K562 (cell line): ENCODE measurements around the gene RPS4Y1. TPM values are rescaled to one million over a fixed set of nuclear protein-coding genes. Genes with fewer than 3 reads are reported as not detected.

Experiments
- ATAC-seq: fragments of 200-7000 bp; cut with Tn5 transposase; 3 replicates; pipeline ENCODE4 v1.9.1; 2020; ENCODE audit warnings: moderate library complexity
- BruUV-seq: library from RNA; stranded (reverse); fragments of 400-500 nt; replicated peaks from 2 replicates; lab custom pipeline; 2021; lab: Mats Ljungman, UMichigan
- CTCF ChIA-PET: fragments of 300-600 bp; formaldehyde crosslinking; extraction: SDS; loops from one replicate; lab custom pipeline; 2021; ENCODE audit warnings: low intra/inter-chr PET ratio; lab: Yijun Ruan, JAX
- POLR2A ChIA-PET: fragments of 300-600, 350-650 bp; sonication (Branson Sonifier 250); formaldehyde crosslinking; extraction: SDS; loops from one replicate; lab custom pipeline; 2021; ENCODE audit warnings: antibody characterized with exemption, inconsistent platforms; lab: Yijun Ruan, JAX
- DNase-seq, 4 experiments: peaks; one replicate each; pipeline versions ENCODE4 v3.0.0 to v3.0.0-alpha.2; 2011 to 2018; ENCODE audit warnings: low spot score in 3 of 4, mixed read lengths in 3 of 4; ENCODE audit errors: extremely low read depth in 1 of 4
- FAIRE-seq: peaks from 2 replicates; lab custom pipeline; 2011; peaks lifted over from hg19 to GRCh38; lab: Jason Lieb, UNC
- H2AFZ ChIP-seq: 2 replicates; pipeline ENCODE4 v1.6.0; 2011; ENCODE audit warnings: low read depth, low read length, control low read depth, inconsistent platforms
- H3K27ac ChIP-seq: fragments of 200-600 bp; 3 replicates; pipeline ENCODE4 v1.8.0; 2011; ENCODE audit warnings: low read depth, mild to moderate bottlenecking, control low read depth, inconsistent platforms, low read length, moderate library complexity, mixed read lengths; ENCODE audit errors: extremely low read depth
- H3K27me3 ChIP-seq, 2 experiments: fragments of 300-600 bp in 1 of 2; 2 replicates in 1 of 2; 3 replicates in 1 of 2; pipeline versions ENCODE4 v1.6.0 to v1.8.0; 2011; ENCODE audit warnings: inconsistent platforms in 2 of 2, low read length in 2 of 2, mild to moderate bottlenecking in 1 of 2, mixed read lengths in 1 of 2, moderate library complexity in 1 of 2; ENCODE audit not compliant: control insufficient read depth in 2 of 2, insufficient read depth in 2 of 2
- H3K36me3 ChIP-seq: fragments of 300-600 bp; 3 replicates; pipeline ENCODE4 v1.8.0; 2011; ENCODE audit warnings: mild to moderate bottlenecking, low read length, inconsistent platforms; ENCODE audit not compliant: control insufficient read depth, insufficient read depth
- H3K4me1 ChIP-seq, 2 experiments: fragments of 200-600 bp in 1 of 2; replicated peaks in 1 of 2; 2 replicates in 1 of 2; 3 replicates in 1 of 2; pipeline versions ENCODE4 v1.5.1 to v1.8.0; 2011; ENCODE audit warnings: inconsistent platforms in 2 of 2, low read length in 2 of 2, mild to moderate bottlenecking in 1 of 2, mixed read lengths in 1 of 2, moderate library complexity in 1 of 2; ENCODE audit not compliant: control insufficient read depth in 2 of 2, insufficient read depth in 2 of 2
- H3K4me2 ChIP-seq: 2 replicates; pipeline ENCODE4 v1.6.1; 2011; ENCODE audit warnings: low read length, control low read depth, inconsistent platforms, mixed read lengths; ENCODE audit not compliant: insufficient read depth
- H3K4me3 ChIP-seq: fragments of 200-600 bp; sonication (generic), shearing (Covaris generic); 2 replicates; pipeline ENCODE4 v1.5.1; 2016; ENCODE audit warnings: control low read depth, inconsistent platforms
- H3K79me2 ChIP-seq: fragments of 200-600 bp; 3 replicates; pipeline ENCODE4 v1.8.0; 2011; ENCODE audit warnings: low read length, inconsistent platforms; ENCODE audit not compliant: control insufficient read depth, insufficient read depth
- H3K9ac ChIP-seq, 2 experiments: 2 replicates each; pipeline versions ENCODE4 v1.6.0 to v1.6.1; 2011; ENCODE audit warnings: low read depth in 2 of 2, low read length in 2 of 2, control low read depth in 1 of 2, inconsistent platforms in 1 of 2, mild to moderate bottlenecking in 1 of 2, mixed read lengths in 1 of 2; ENCODE audit not compliant: insufficient read depth in 1 of 2
- H3K9me1 ChIP-seq: one replicate; pipeline ENCODE4 v1.6.0; 2011; ENCODE audit warnings: inconsistent platforms, mild to moderate bottlenecking, low read length, moderate library complexity; ENCODE audit not compliant: control insufficient read depth, insufficient read depth
- H3K9me3 ChIP-seq: replicated peaks from 2 replicates; pipeline ENCODE4 v1.5.1; 2011; ENCODE audit warnings: low read depth, low read length, inconsistent platforms; ENCODE audit not compliant: control insufficient read depth, insufficient read depth
- H4K20me1 ChIP-seq: replicated peaks from 2 replicates; pipeline ENCODE4 v1.6.1; 2011; ENCODE audit warnings: low read length, inconsistent platforms, mixed read lengths; ENCODE audit not compliant: control insufficient read depth, insufficient read depth
- CREB3 ChIP-seq: fragments of 450-650 bp; conservative IDR thresholded peaks from 2 replicates; pipeline ENCODE4 v1.6.1; 2016; ENCODE audit warnings: missing genetic modification characterization, low read depth, mild to moderate bottlenecking, missing compliant biosample characterization, moderate library complexity
- CREB3L1 ChIP-seq: fragments of 450-650 bp; IDR thresholded peaks from 2 replicates; pipeline ENCODE4 v1.6.1; 2014; ENCODE audit warnings: low read depth, mild to moderate bottlenecking, moderate library complexity, borderline replicate concordance
- DNMT1 ChIP-seq: fragments of 450-650 bp; IDR thresholded peaks from 2 replicates; pipeline ENCODE4 v1.6.1; 2016; ENCODE audit warnings: antibody characterized with exemption, mild to moderate bottlenecking
- FOXK1 ChIP-seq: sonication (generic); formaldehyde crosslinking; IDR thresholded peaks from 2 replicates; pipeline ENCODE4 v1.8.0; 2022; ENCODE audit warnings: missing genetic modification reagents, mild to moderate bottlenecking, borderline replicate concordance
- HNRNPK ChIP-seq: fragments of 200-400 bp; formaldehyde crosslinking; IDR thresholded peaks from one replicate; pipeline ENCODE4 v1.6.1; 2018; ENCODE audit warnings: mild to moderate bottlenecking, low read depth, low read length; ENCODE audit not compliant: poor library complexity, severe bottlenecking
- MXI1 ChIP-seq: IDR thresholded peaks from 2 replicates; pipeline ENCODE4 v1.6.1; 2011; ENCODE audit warnings: low read depth, mild to moderate bottlenecking, improper control_type of control experiment, low read length
- NFRKB ChIP-seq: fragments of 450-650 bp; IDR thresholded peaks from 2 replicates; pipeline ENCODE4 v1.6.1; 2016; ENCODE audit warnings: low read depth
- NR4A1 ChIP-seq, 2 experiments: fragments of 250-450 bp in 1 of 2; fragments of 450-650 bp in 1 of 2; sonication (Bioruptor Pico) in 1 of 2; IDR thresholded peaks; 2 replicates each; pipeline versions ENCODE4 v1.4.0 to v1.6.1; 2016 to 2020; ENCODE audit warnings: mild to moderate bottlenecking in 2 of 2, missing compliant biosample characterization in 1 of 2, missing genetic modification characterization in 1 of 2, moderate library complexity in 1 of 2
- TEAD2 ChIP-seq: fragments of 450-650 bp; IDR thresholded peaks from 2 replicates; pipeline ENCODE4 v1.6.1; 2016; ENCODE audit warnings: missing genetic modification characterization, control low read depth, missing compliant biosample characterization
- WGBS: fragments of 100-300 bp; shearing (Covaris generic); methylation state at CpG from one replicate; pipeline ENCODE4 v1.1.6; 2016; ENCODE audit warnings: low coverage, mixed read lengths; ENCODE audit not compliant: insufficient coverage; ENCODE audit errors: missing lambda C conversion rate; 5-methylcytosine and 5-hydroxymethylcytosine counted together
- in situ Hi-C: fragments of 300-500 bp; cut with MboI; formaldehyde crosslinking; loops from 4 replicates; pipeline ENCODE4 v1.15.0; 2018; ENCODE audit warnings: inconsistent platforms, mixed read lengths
- intact Hi-C: fragments of 100-400 bp; cut with micrococcal nuclease; formaldehyde crosslinking; loops from 2 replicates; pipeline ENCODE4 v1.14.2; 2022
- polyA plus RNA-seq, 8 experiments: library from polyadenylated mRNA; depleted of rRNA in 4 of 8; stranded (reverse) in 5 of 8; unstranded in 3 of 8; fragments of >200 nt; fragmentation: Nextera tagmentation in 2 of 8; fragmentation: Illumina TruSeq in 1 of 8; extraction: Ambion mirVana in 2 of 8; extraction: Trizol in 1 of 8; gene quantifications; 2 replicates each; pipeline versions ENCODE4 v1.2.1 to v1.2.3, GENCODE V29; 2011 to 2014; ENCODE audit warnings: inconsistent platforms in 1 of 8, missing spikeins in 1 of 8
- total RNA-seq, 7 experiments: library from RNA; depleted of rRNA in 6 of 7; stranded (reverse); fragments of >200 nt in 6 of 7; fragmentation: Illumina TruSeq in 2 of 7; extraction: Trizol in 2 of 7; gene quantifications; 2 replicates each; pipeline versions ENCODE4 v1.2.1 to v1.2.3, GENCODE V29; 2011 to 2021; ENCODE audit warnings: low replicate concordance in 1 of 7

The RPS4Y1 gene
- total and polyA plus RNA-seq, 9 of the 15 experiments (the other 6 are each of a cell fraction or from before 2014, with no cell fraction given), result 0.40 TPM; not detected in 8

- in situ Hi-C loops, result no loop called here
- FAIRE-seq, result no peak
Observed at GRCh38 chrY:2824471-2824870, 16.9 kb upstream of the RPS4Y1 start.

More at GRCh38 chrY:2824471-2824870, 16.9 kb upstream of the RPS4Y1 start:
- no TSS peak for BruUV-seq
- WGBS, result no CpG with 5 or more reads among the region's 3 CpGs
- Histone ChIP-seq H2AFZ (no peak overlapping the region), H3K9ac (no peak overlapping the region), H3K27me3 (no peaks in the 10 kb centered on the region), H3K9me1 (no peaks in the 10 kb centered on the region), H4K20me1 (no peaks in the 10 kb centered on the region), H3K4me2 (no peak overlapping the region), H3K79me2 (no peaks in the 10 kb centered on the region), H3K27ac (no peak overlapping the region), H3K4me1 (no peaks in the 10 kb centered on the region), H3K9me3 (no peaks in the 10 kb centered on the region), H3K36me3 (no peaks in the 10 kb centered on the region), H3K4me3 (no peak overlapping the region)
- TF ChIP-seq NFRKB, result no peak
- TF ChIP-seq DNMT1, result no peak
- TF ChIP-seq HNRNPK, result no peak
- TF ChIP-seq NR4A1 (CRISPR knock-in tag; IDR thresholded peaks at IDR 0.05), result no peak
- no peak for TF ChIP-seq NR4A1 (tag; IDR thresholded peaks at IDR 0.05)
- no peak for TF ChIP-seq CREB3 (tag)
- no peak for TF ChIP-seq MXI1
- TF ChIP-seq FOXK1 (CRISPR knock-in tag), result no peak
- no peak for TF ChIP-seq TEAD2 (tag)
- TF ChIP-seq CREB3L1, result no peak
- no peak for DNase-seq
- ATAC-seq, result no peak
- intact Hi-C loops, result no loop called here
- CTCF ChIA-PET, result no interaction called here
- POLR2A ChIA-PET, result no interaction called here
